K562 (cell line): ENCODE results near the gene HTR3C. TPM values are rescaled to one million over a fixed set of nuclear protein-coding genes. Genes with fewer than 3 reads are reported as not detected.
"Not testable (repeated sequence)": the region's sequence is repeated elsewhere in the genome, so short reads cannot be mapped to it uniquely, and the experiment has no call there.

ENCODE experiments used
- ATAC-seq: fragments of 200-7000 bp; cut with Tn5 transposase; 3 replicates; pipeline ENCODE4 v1.9.1; 2020; ENCODE audit warnings: moderate library complexity
- BruUV-seq: library from RNA; stranded (reverse); fragments of 400-500 nt; replicated peaks from 2 replicates; lab custom pipeline; 2021; lab: Mats Ljungman, UMichigan
- CTCF ChIA-PET: fragments of 300-600 bp; formaldehyde crosslinking; extraction: SDS; loops from one replicate; lab custom pipeline; 2021; ENCODE audit warnings: low intra/inter-chr PET ratio; lab: Yijun Ruan, JAX
- POLR2A ChIA-PET: fragments of 300-600, 350-650 bp; sonication (Branson Sonifier 250); formaldehyde crosslinking; extraction: SDS; loops from one replicate; lab custom pipeline; 2021; ENCODE audit warnings: antibody characterized with exemption, inconsistent platforms; lab: Yijun Ruan, JAX
- DNase-seq, 4 experiments: peaks; one replicate each; pipeline versions ENCODE4 v3.0.0 to v3.0.0-alpha.2; 2011 to 2018; ENCODE audit warnings: low spot score in 3 of 4, mixed read lengths in 3 of 4; ENCODE audit errors: extremely low read depth in 1 of 4
- FAIRE-seq: peaks from 2 replicates; lab custom pipeline; 2011; peaks lifted over from hg19 to GRCh38; lab: Jason Lieb, UNC
- H2AFZ ChIP-seq: 2 replicates; pipeline ENCODE4 v1.6.0; 2011; ENCODE audit warnings: low read depth, low read length, control low read depth, inconsistent platforms
- H3K27ac ChIP-seq: fragments of 200-600 bp; 3 replicates; pipeline ENCODE4 v1.8.0; 2011; ENCODE audit warnings: low read depth, mild to moderate bottlenecking, control low read depth, inconsistent platforms, low read length, moderate library complexity, mixed read lengths; ENCODE audit errors: extremely low read depth
- H3K27me3 ChIP-seq, 2 experiments: fragments of 300-600 bp in 1 of 2; 2 replicates in 1 of 2; 3 replicates in 1 of 2; pipeline versions ENCODE4 v1.6.0 to v1.8.0; 2011; ENCODE audit warnings: inconsistent platforms in 2 of 2, low read length in 2 of 2, mild to moderate bottlenecking in 1 of 2, mixed read lengths in 1 of 2, moderate library complexity in 1 of 2; ENCODE audit not compliant: control insufficient read depth in 2 of 2, insufficient read depth in 2 of 2
- H3K36me3 ChIP-seq: fragments of 300-600 bp; 3 replicates; pipeline ENCODE4 v1.8.0; 2011; ENCODE audit warnings: mild to moderate bottlenecking, low read length, inconsistent platforms; ENCODE audit not compliant: control insufficient read depth, insufficient read depth
- H3K4me1 ChIP-seq, 2 experiments: fragments of 200-600 bp in 1 of 2; replicated peaks in 1 of 2; 2 replicates in 1 of 2; 3 replicates in 1 of 2; pipeline versions ENCODE4 v1.5.1 to v1.8.0; 2011; ENCODE audit warnings: inconsistent platforms in 2 of 2, low read length in 2 of 2, mild to moderate bottlenecking in 1 of 2, mixed read lengths in 1 of 2, moderate library complexity in 1 of 2; ENCODE audit not compliant: control insufficient read depth in 2 of 2, insufficient read depth in 2 of 2
- H3K4me2 ChIP-seq: 2 replicates; pipeline ENCODE4 v1.6.1; 2011; ENCODE audit warnings: low read length, control low read depth, inconsistent platforms, mixed read lengths; ENCODE audit not compliant: insufficient read depth
- H3K4me3 ChIP-seq: fragments of 200-600 bp; sonication (generic), shearing (Covaris generic); 2 replicates; pipeline ENCODE4 v1.5.1; 2016; ENCODE audit warnings: control low read depth, inconsistent platforms
- H3K79me2 ChIP-seq: fragments of 200-600 bp; 3 replicates; pipeline ENCODE4 v1.8.0; 2011; ENCODE audit warnings: low read length, inconsistent platforms; ENCODE audit not compliant: control insufficient read depth, insufficient read depth
- H3K9ac ChIP-seq, 2 experiments: 2 replicates each; pipeline versions ENCODE4 v1.6.0 to v1.6.1; 2011; ENCODE audit warnings: low read depth in 2 of 2, low read length in 2 of 2, control low read depth in 1 of 2, inconsistent platforms in 1 of 2, mild to moderate bottlenecking in 1 of 2, mixed read lengths in 1 of 2; ENCODE audit not compliant: insufficient read depth in 1 of 2
- H3K9me1 ChIP-seq: one replicate; pipeline ENCODE4 v1.6.0; 2011; ENCODE audit warnings: inconsistent platforms, mild to moderate bottlenecking, low read length, moderate library complexity; ENCODE audit not compliant: control insufficient read depth, insufficient read depth
- H3K9me3 ChIP-seq: replicated peaks from 2 replicates; pipeline ENCODE4 v1.5.1; 2011; ENCODE audit warnings: low read depth, low read length, inconsistent platforms; ENCODE audit not compliant: control insufficient read depth, insufficient read depth
- H4K20me1 ChIP-seq: replicated peaks from 2 replicates; pipeline ENCODE4 v1.6.1; 2011; ENCODE audit warnings: low read length, inconsistent platforms, mixed read lengths; ENCODE audit not compliant: control insufficient read depth, insufficient read depth
- CBX3 ChIP-seq, 2 experiments: IDR thresholded peaks; 1 replicate in 1 of 2; 2 replicates in 1 of 2; pipeline ENCODE4 v1.6.1; 2012; ENCODE audit warnings: inconsistent platforms in 2 of 2, low read length in 2 of 2, borderline replicate concordance in 1 of 2, control low read depth in 1 of 2
- CHD2 ChIP-seq: IDR thresholded peaks from 2 replicates; pipeline ENCODE4 v1.6.1; 2011; ENCODE audit warnings: low read depth, low read length
- EGR1 ChIP-seq: fragments of 450-650 bp; conservative IDR thresholded peaks from 2 replicates; pipeline ENCODE4 v1.6.1; 2017; ENCODE audit warnings: mild to moderate bottlenecking
- TRIM28 ChIP-seq: fragments of 450-650 bp; IDR thresholded peaks from 2 replicates; pipeline ENCODE4 v1.6.1; 2017
- YY1 ChIP-seq, 3 experiments: IDR thresholded peaks; 2 replicates each; pipeline ENCODE4 v1.6.1; 2011; ENCODE audit warnings: low read length in 2 of 3, mild to moderate bottlenecking in 2 of 3, moderate library complexity in 2 of 3, borderline replicate concordance in 1 of 3, control low read depth in 1 of 3, low read depth in 1 of 3; ENCODE audit not compliant: insufficient read depth in 3 of 3, insufficient replicate concordance in 2 of 3, control insufficient read depth in 1 of 3, insufficient read length in 1 of 3; ENCODE audit errors: extremely low read depth in 1 of 3
- ZFP36 ChIP-seq: fragments of 150-350 bp; IDR thresholded peaks from 2 replicates; pipeline ENCODE4 v1.6.1; 2018; ENCODE audit warnings: low read length, low read depth; ENCODE audit not compliant: partially characterized antibody
- ZNF431 ChIP-seq: sonication (generic); formaldehyde crosslinking; IDR thresholded peaks from 2 replicates; pipeline ENCODE4 v1.8.0; 2022; ENCODE audit warnings: mild to moderate bottlenecking, missing genetic modification reagents
- whole genome bisulfite sequencing: fragments of 100-300 bp; shearing (Covaris generic); methylation state at CpG from one replicate; pipeline ENCODE4 v1.1.6; 2016; ENCODE audit warnings: low coverage, mixed read lengths; ENCODE audit not compliant: insufficient coverage; ENCODE audit errors: missing lambda C conversion rate; 5-methylcytosine and 5-hydroxymethylcytosine counted together
- in situ Hi-C: fragments of 300-500 bp; cut with MboI; formaldehyde crosslinking; loops from 4 replicates; pipeline ENCODE4 v1.15.0; 2018; ENCODE audit warnings: inconsistent platforms, mixed read lengths
- intact Hi-C: fragments of 100-400 bp; cut with micrococcal nuclease; formaldehyde crosslinking; loops from 2 replicates; pipeline ENCODE4 v1.14.2; 2022
- polyA plus RNA-seq, 8 experiments: library from polyadenylated mRNA; depleted of rRNA in 4 of 8; stranded (reverse) in 5 of 8; unstranded in 3 of 8; fragments of >200 nt; fragmentation: Nextera tagmentation in 2 of 8; fragmentation: Illumina TruSeq in 1 of 8; extraction: Ambion mirVana in 2 of 8; extraction: Trizol in 1 of 8; gene quantifications; 2 replicates each; pipeline versions ENCODE4 v1.2.1 to v1.2.3, GENCODE V29; 2011 to 2014; ENCODE audit warnings: inconsistent platforms in 1 of 8, missing spikeins in 1 of 8
- total RNA-seq, 7 experiments: library from RNA; depleted of rRNA in 6 of 7; stranded (reverse); fragments of >200 nt in 6 of 7; fragmentation: Illumina TruSeq in 2 of 7; extraction: Trizol in 2 of 7; gene quantifications; 2 replicates each; pipeline versions ENCODE4 v1.2.1 to v1.2.3, GENCODE V29; 2011 to 2021; ENCODE audit warnings: low replicate concordance in 1 of 7

Gene HTR3C
- total and polyA plus RNA-seq, 9 of the 15 experiments (the other 6 are each of a cell fraction or from before 2014, with no cell fraction given), result 0.04 to 0.06 TPM; not detected in 7

- H3K9ac ChIP-seq, H3K36me3 ChIP-seq, in situ Hi-C loops, CTCF ChIA-PET, H3K27me3 ChIP-seq, H3K9me3 ChIP-seq, H3K27ac ChIP-seq, ATAC-seq, H3K4me1 ChIP-seq, H4K20me1 ChIP-seq, H2AFZ ChIP-seq, H3K79me2 ChIP-seq, H3K9me1 ChIP-seq, H3K4me2 ChIP-seq, BruUV-seq, H3K4me3 ChIP-seq, intact Hi-C loops, FAIRE-seq, POLR2A ChIA-PET: not testable (repeated sequence)
- peak in 1 of 4 experiments; percentile 18 for DNase-seq
- WGBS, result 26% methylated on average over 5 of the region's 5 CpGs
- TF ChIP-seq EGR1 (0 out of 2 replicates have a peak, but pooled peaks have one; percentile 3), TRIM28 (0 out of 2 replicates have a peak, but pooled peaks have one; percentile 43), ZFP36 (peak; percentile 58), CHD2 (peak; percentile 49; the same call in 1 of the 2 replicates), ZNF431 (CRISPR knock-in tag) (peak; percentile 54; the same call in 1 of the 2 replicates), CBX3 (IDR thresholded peaks at IDR 0.05; ENCODE audit: borderline replicate concordance in 1 of 2, low read length in 2 of 2) (0 out of 3 replicates have a peak, but pooled peaks of 1 of the 2 experiments have one; percentile 35), YY1 (IDR thresholded peaks at IDR 0.05; ENCODE audit: borderline replicate concordance in 1 of 3, control insufficient read depth in 1 of 3, extremely low read depth in 1 of 3, insufficient read depth in 3 of 3, insufficient read length in 1 of 3, insufficient replicate concordance in 2 of 3, low read depth in 1 of 3, low read length in 2 of 3) (peak in 1 of 3 experiments; percentile 26)
These were observed 27.6 kb upstream of the HTR3C start for GRCh38 chr3:184025256-184025655.
